Fibroblast of villous mesenchyme (primary cell): ENCODE results near the gene VPS33A. TPM values are rescaled to one million over a fixed set of nuclear protein-coding genes. Genes with fewer than 3 reads are reported as not detected.

Source experiments
- DNase-seq: peaks from one replicate; pipeline ENCODE4 v3.0.0-alpha.2; 2010; ENCODE audit warnings: low read depth
- H3K4me3 ChIP-seq: 2 replicates; pipeline ENCODE4 v1.5.1; 2011; ENCODE audit warnings: low read depth, mild to moderate bottlenecking, low read length
- CTCF ChIP-seq: IDR thresholded peaks from 2 replicates; pipeline ENCODE4 v1.5.1; 2012; ENCODE audit warnings: low read depth, mild to moderate bottlenecking, low read length; ENCODE audit not compliant: insufficient read depth
- total RNA-seq: library from RNA; depleted of rRNA; stranded (reverse); fragments of >200 nt; gene quantifications from 2 replicates; pipeline ENCODE4 v1.2.3, GENCODE V29; 2012

The VPS33A gene
- total RNA-seq, 1 donor: 23.7 TPM

GRCh38 chr12:122201381-122201780, 64.9 kb downstream of the VPS33A start:
- no peak for DNase-seq
- no peak for TF ChIP-seq CTCF
- no peak overlapping the region for H3K4me3 ChIP-seq

- H3K4me3 ChIP-seq: no peak overlapping the region
- DNase-seq: no peak
These were observed 65.6 kb downstream of the VPS33A start for GRCh38 chr12:122200541-122201175.

DNA sequence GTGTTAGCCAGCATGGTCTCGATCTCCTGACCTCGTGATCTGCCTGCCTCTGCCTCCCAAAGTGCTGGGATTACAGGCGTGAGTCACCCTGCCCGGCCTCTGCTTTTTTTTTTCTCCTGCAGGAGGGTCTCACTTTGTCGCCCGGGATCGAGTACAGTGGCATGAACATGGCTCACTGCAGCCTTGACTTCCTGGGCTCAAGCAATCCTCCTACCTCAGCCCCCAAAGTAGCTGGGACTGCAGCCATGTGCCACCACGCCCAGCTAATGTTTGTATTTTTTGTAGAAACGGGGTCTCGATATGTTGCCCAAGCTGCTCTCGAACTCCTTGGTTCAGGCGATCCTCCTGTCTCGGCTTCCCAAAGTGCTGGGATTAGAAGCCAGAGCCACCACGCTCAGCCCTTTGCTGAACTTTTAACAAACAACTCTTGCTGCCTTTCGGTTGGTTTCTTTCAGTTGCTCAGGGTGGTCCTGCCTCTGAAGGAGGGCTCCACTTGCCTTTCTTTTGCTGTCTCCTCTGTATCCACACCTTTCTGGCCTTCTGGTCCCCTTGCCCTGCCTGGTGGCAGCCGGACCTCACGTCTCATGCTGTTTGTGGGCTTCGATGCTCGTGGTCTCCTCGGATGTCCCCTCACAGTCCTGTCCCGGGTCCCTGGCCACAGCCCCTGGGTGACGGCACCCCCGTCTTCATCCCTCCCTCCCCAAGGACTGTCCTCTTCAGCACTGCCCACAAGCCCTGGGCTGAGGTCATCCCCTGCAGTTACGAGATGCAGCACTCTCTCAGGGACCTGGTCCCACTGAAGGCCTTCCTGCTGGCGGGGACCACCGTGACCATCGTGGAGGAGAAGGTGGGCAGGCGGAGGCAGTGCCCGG, 66.6 kb downstream of the VPS33A start:
- no peak overlapping the region for H3K4me3 ChIP-seq
- no peak for TF ChIP-seq CTCF
- no peak for DNase-seq

More at GRCh38 chr12:122200541-122201175, 65.6 kb downstream of the VPS33A start:
- no peak for TF ChIP-seq CTCF

DNA sequence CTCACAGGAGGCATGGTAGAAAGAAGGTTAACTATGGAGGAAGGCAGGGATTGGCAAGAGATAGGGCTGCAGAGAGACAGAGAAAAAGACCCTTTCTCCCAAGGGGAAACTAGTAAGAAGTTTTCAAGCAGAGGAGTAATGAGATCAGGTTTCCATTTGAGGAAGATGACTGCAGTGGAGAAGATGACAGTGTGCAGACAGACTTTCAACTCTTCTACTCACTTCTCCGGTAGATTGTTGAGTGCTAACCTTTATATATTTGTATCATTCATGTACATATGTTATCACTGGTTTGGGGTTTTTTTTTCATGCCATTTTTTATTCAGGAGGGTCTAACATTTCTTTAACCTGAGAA, 68.7 kb downstream of the VPS33A start:
- no peak for TF ChIP-seq CTCF
- DNase-seq: no peak

GRCh38 chr12:122195405-122195804, 70.9 kb downstream of the VPS33A start:
- no peak for TF ChIP-seq CTCF
- DNase-seq: no peak
- H3K4me3 ChIP-seq: no peak overlapping the region

More for the DNA sequence above, 68.7 kb downstream of the VPS33A start:
- H3K4me3 ChIP-seq: no peak overlapping the region

- no peak for TF ChIP-seq CTCF
- no peak overlapping the region for H3K4me3 ChIP-seq
- no peak for DNase-seq
These were observed 71.5 kb downstream of the VPS33A start for GRCh38 chr12:122194804-122195203.

DNA sequence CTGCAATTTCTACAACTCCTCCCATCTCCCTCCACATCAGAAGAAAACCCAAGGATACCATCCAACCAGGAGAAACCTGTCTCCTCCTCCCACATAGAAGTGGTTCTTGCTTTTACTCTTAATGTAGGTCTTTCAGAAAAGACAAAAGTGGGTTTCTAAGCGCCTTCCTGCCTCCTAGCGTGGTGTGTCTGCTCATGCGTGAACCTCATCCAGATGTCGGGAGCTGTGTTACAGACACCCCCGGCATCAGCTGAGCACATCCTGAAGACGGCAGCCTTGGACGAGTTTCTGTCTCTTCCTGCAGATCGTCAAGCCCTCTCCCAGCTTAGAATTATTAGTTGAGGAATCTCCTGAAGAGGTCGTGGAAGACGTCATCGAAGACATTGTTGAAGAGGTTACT, 73.9 kb downstream of the VPS33A start:
- TF ChIP-seq CTCF: no peak
- no peak for DNase-seq

More for the DNA sequence above, 73.9 kb downstream of the VPS33A start:
- H3K4me3 ChIP-seq: no peak overlapping the region
